ENCODE data around the gene FBH1.

DNA sequence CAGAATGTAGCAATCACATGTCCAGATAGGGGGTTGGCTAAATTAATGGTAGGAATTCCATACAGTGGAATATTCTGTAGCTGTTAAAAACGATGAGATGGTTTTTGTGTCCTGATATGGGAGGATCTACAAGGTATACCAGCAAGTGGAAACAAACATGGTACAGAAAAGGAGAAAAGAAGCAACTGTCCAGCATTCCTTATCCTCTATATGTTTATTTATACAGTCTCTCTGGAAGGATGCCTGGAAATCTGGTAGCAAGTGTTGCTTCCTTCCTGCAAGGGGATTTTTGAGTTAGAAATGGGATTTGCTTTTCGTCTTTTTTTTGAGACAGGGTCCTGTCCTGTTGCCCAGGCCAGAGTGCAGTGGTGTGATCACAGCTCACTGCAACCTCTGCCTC lies 68.0 kb downstream of the FBH1 start:
- TF ChIP-seq, protein P1, sequence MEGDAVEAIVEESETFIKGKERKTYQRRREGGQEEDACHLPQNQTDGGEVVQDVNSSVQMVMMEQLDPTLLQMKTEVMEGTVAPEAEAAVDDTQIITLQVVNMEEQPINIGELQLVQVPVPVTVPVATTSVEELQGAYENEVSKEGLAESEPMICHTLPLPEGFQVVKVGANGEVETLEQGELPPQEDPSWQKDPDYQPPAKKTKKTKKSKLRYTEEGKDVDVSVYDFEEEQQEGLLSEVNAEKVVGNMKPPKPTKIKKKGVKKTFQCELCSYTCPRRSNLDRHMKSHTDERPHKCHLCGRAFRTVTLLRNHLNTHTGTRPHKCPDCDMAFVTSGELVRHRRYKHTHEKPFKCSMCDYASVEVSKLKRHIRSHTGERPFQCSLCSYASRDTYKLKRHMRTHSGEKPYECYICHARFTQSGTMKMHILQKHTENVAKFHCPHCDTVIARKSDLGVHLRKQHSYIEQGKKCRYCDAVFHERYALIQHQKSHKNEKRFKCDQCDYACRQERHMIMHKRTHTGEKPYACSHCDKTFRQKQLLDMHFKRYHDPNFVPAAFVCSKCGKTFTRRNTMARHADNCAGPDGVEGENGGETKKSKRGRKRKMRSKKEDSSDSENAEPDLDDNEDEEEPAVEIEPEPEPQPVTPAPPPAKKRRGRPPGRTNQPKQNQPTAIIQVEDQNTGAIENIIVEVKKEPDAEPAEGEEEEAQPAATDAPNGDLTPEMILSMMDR (IDR thresholded peaks at IDR 0.05): no peak
- TF ChIP-seq EZH2 (IDR thresholded peaks at IDR 0.05) (no peak), EZH2phosphoT487 (IDR thresholded peaks at IDR 0.05) (no peak)

Measured in neural progenitor cell (in vitro differentiated cells).